ENCODE data around the gene LDLRAD4. TPM values are rescaled to one million over a fixed set of nuclear protein-coding genes. Genes with fewer than 3 reads are reported as not detected.

LDLRAD4 gene
- total RNA-seq, 1 donor from 2014 or later, result 18.4 TPM

GRCh38 chr18:13320891-13321425 lies 102.4 kb downstream of the LDLRAD4 start:
- no peak for TF ChIP-seq CTCF (IDR thresholded peaks at IDR 0.05)
- intact Hi-C loops (cut with DNase I), result no loop called here

GRCh38 chr18:13321923-13322322 lies 103.4 kb downstream of the LDLRAD4 start:
- Histone ChIP-seq H3K27me3 (no peaks in the 10 kb centered on the region), H3K4me3 (no peak overlapping the region), H3K27ac (no peak overlapping the region), H3K9me3 (no peaks in the 10 kb centered on the region), H3K4me1 (no peaks in the 10 kb centered on the region), H3K36me3 (no peaks in the 10 kb centered on the region)
- intact Hi-C loops (cut with DNase I), result no loop called here
- TF ChIP-seq CTCF (IDR thresholded peaks at IDR 0.05), result no peak
- DNase-seq (no peak), ATAC-seq (no peak)

More at GRCh38 chr18:13320891-13321425, 102.4 kb downstream of the LDLRAD4 start:
- ATAC-seq (no peak), DNase-seq (no peak)
- no peak overlapping the region for H3K27ac ChIP-seq
- H3K4me3 ChIP-seq, result no peak overlapping the region
- no peaks in the 10 kb centered on the region for H3K36me3 ChIP-seq
- H3K27me3 ChIP-seq, result no peaks in the 10 kb centered on the region
- peaks cover 7% of the 10 kb centered on the region for H3K9me3 ChIP-seq
- no peaks in the 10 kb centered on the region for H3K4me1 ChIP-seq

GRCh38 chr18:13323186-13323585 lies 104.6 kb downstream of the LDLRAD4 start:
- intact Hi-C loops (cut with DNase I), result no loop called here
- no peak for ATAC-seq
- no peak for TF ChIP-seq CTCF (IDR thresholded peaks at IDR 0.05)
- Histone ChIP-seq H3K27me3 (no peaks in the 10 kb centered on the region), H3K4me1 (no peaks in the 10 kb centered on the region), H3K9me3 (no peaks in the 10 kb centered on the region), H3K36me3 (no peaks in the 10 kb centered on the region), H3K27ac (no peak overlapping the region), H3K4me3 (no peak overlapping the region)
- no peak for DNase-seq

GRCh38 chr18:13324880-13325279 lies 106.3 kb downstream of the LDLRAD4 start:
- Histone ChIP-seq H3K4me3 (no peak overlapping the region), H3K4me1 (no peaks in the 10 kb centered on the region), H3K36me3 (no peaks in the 10 kb centered on the region), H3K27ac (no peak overlapping the region), H3K9me3 (no peaks in the 10 kb centered on the region), H3K27me3 (no peaks in the 10 kb centered on the region)
- TF ChIP-seq CTCF (IDR thresholded peaks at IDR 0.05), result no peak
- ATAC-seq, result no peak
- DNase-seq, result no peak
- intact Hi-C loops (cut with DNase I), result no loop called here

- intact Hi-C loops (cut with DNase I), result no loop called here
Measured at GRCh38 chr18:13328213-13328612, 109.7 kb downstream of the LDLRAD4 start.

More at GRCh38 chr18:13328213-13328612, 109.7 kb downstream of the LDLRAD4 start:
- H3K27ac ChIP-seq, result no peak overlapping the region
- H3K4me3 ChIP-seq, result no peak overlapping the region
- no peak for TF ChIP-seq CTCF (IDR thresholded peaks at IDR 0.05)
- no peaks in the 10 kb centered on the region for H3K9me3 ChIP-seq
- H3K4me1 ChIP-seq, result no peaks in the 10 kb centered on the region
- no peaks in the 10 kb centered on the region for H3K27me3 ChIP-seq
- no peak for ATAC-seq
- no peak for DNase-seq
- no peaks in the 10 kb centered on the region for H3K36me3 ChIP-seq

Measured in upper lobe of right lung (tissue), 1 donor.